HCT116 (cell line): ENCODE data around the gene NEU4. TPM values are rescaled to one million over a fixed set of nuclear protein-coding genes. Genes with fewer than 3 reads are reported as not detected.

ENCODE experiments used
- ATAC-seq: fragments of 200-7000 bp; cut with Tn5 transposase; 2 replicates; pipeline ENCODE4 v1.9.1; 2020; ENCODE audit warnings: mild to moderate bottlenecking, moderate library complexity
- BruUV-seq: library from RNA; stranded (reverse); fragments of 400-500 nt; replicated peaks from 2 replicates; lab custom pipeline; 2021; lab: Mats Ljungman, UMichigan
- CTCF ChIA-PET: fragments of 300-600 bp; sonication (Branson Sonifier 250); formaldehyde crosslinking; loops from one replicate; lab custom pipeline; 2021; ENCODE audit warnings: antibody characterized with exemption; lab: Charles Lee
- POLR2A ChIA-PET: fragments of 300-600, 350-600 bp; sonication (Branson Sonifier 250); formaldehyde crosslinking; loops from one replicate; lab custom pipeline; 2021; ENCODE audit warnings: antibody characterized with exemption; lab: Charles Lee
- RAD21 ChIA-PET, 2 experiments: fragments of 300-600 bp; sonication (Branson Sonifier 250); formaldehyde crosslinking; loops; one replicate each; lab custom pipeline; 2023; ENCODE audit warnings: low total read pairs in 2 of 2; ENCODE audit not compliant: uncharacterized antibody in 2 of 2, unreplicated experiment in 2 of 2, low non-redundant PET in 1 of 2; lab: Charles Lee
- DNase-seq: peaks from one replicate; pipeline ENCODE4 v3.0.0-alpha.2; 2010; ENCODE audit warnings: low read depth, low spot score
- H2AFZ ChIP-seq: fragments of 200-600 bp; shearing (Covaris generic), sonication (generic); 2 replicates; pipeline ENCODE4 v1.6.1; 2017; ENCODE audit warnings: low read depth, mixed run types, mixed read lengths, antibody characterized with exemption, low read length; ENCODE audit not compliant: poor library complexity, severe bottlenecking
- H3K27ac ChIP-seq: 2 replicates; pipeline ENCODE4 v1.5.1; 2012; ENCODE audit warnings: low read depth, low read length
- H3K27me3 ChIP-seq: fragments of 200-600 bp; sonication (generic); 2 replicates; pipeline ENCODE4 v1.6.1; 2016; ENCODE audit warnings: mixed run types, low read length, mixed read lengths; ENCODE audit not compliant: insufficient read depth
- H3K36me3 ChIP-seq, 2 experiments: fragments of 200-500 bp in 1 of 2; fragments of 200-600 bp in 1 of 2; sonication (Bioruptor generic) in 1 of 2; sonication (generic) in 1 of 2; 2 replicates each; pipeline versions ENCODE4 v1.5.1 to v1.6.1; 2014 to 2016; ENCODE audit warnings: low read length in 2 of 2, inconsistent platforms in 1 of 2, mixed read lengths in 1 of 2, mixed run types in 1 of 2; ENCODE audit not compliant: insufficient read depth in 2 of 2, control insufficient read depth in 1 of 2
- H3K4me1 ChIP-seq, 2 experiments: fragments of 200-600 bp in 1 of 2; sonication (generic) in 1 of 2; 2 replicates each; pipeline versions ENCODE4 v1.5.1 to v1.6.1; 2012 to 2017; ENCODE audit warnings: low read length in 2 of 2, inconsistent platforms in 1 of 2, mild to moderate bottlenecking in 1 of 2, mixed read lengths in 1 of 2, mixed run types in 1 of 2, moderate library complexity in 1 of 2; ENCODE audit not compliant: insufficient read depth in 2 of 2, control insufficient read depth in 1 of 2
- H3K4me2 ChIP-seq: fragments of 200-600 bp; sonication (generic); 2 replicates; pipeline ENCODE4 v1.6.1; 2017; ENCODE audit warnings: mixed run types, low read length, mixed read lengths
- H3K4me3 ChIP-seq, 2 experiments: fragments of 200-600 bp in 1 of 2; sonication (generic) in 1 of 2; replicated peaks in 1 of 2; 2 replicates each; pipeline ENCODE4 v1.5.1; 2011 to 2016; ENCODE audit warnings: low read length in 2 of 2, control low read depth in 1 of 2, low read depth in 1 of 2, mild to moderate bottlenecking in 1 of 2, mixed read lengths in 1 of 2, mixed run types in 1 of 2
- H3K79me2 ChIP-seq: fragments of 200-600 bp; sonication (generic); 2 replicates; pipeline ENCODE4 v1.6.1; 2017; ENCODE audit warnings: mild to moderate bottlenecking, mixed run types, low read length, moderate library complexity, mixed read lengths; ENCODE audit not compliant: insufficient read depth
- H3K9ac ChIP-seq: fragments of 200-600 bp; sonication (generic); 2 replicates; pipeline ENCODE4 v1.6.1; 2016; ENCODE audit warnings: low read length, mixed read lengths
- H3K9me2 ChIP-seq: fragments of 200-600 bp; sonication (generic), shearing (Covaris generic); 2 replicates; pipeline ENCODE4 v1.6.1; 2017; ENCODE audit warnings: mixed run types, mild to moderate bottlenecking, moderate library complexity; ENCODE audit not compliant: insufficient read depth
- H3K9me3 ChIP-seq, 2 experiments: fragments of 200-500 bp in 1 of 2; fragments of 200-600 bp in 1 of 2; sonication (Bioruptor generic) in 1 of 2; sonication (generic) in 1 of 2; 2 replicates each; pipeline ENCODE4 v1.6.1; 2014 to 2017; ENCODE audit warnings: low read length in 2 of 2, mixed read lengths in 2 of 2, inconsistent platforms in 1 of 2, low read depth in 1 of 2, mild to moderate bottlenecking in 1 of 2, mixed run types in 1 of 2, moderate library complexity in 1 of 2; ENCODE audit not compliant: control insufficient read depth in 1 of 2, insufficient read depth in 1 of 2
- H4K20me1 ChIP-seq: fragments of 200-600 bp; sonication (generic), shearing (Covaris generic); 2 replicates; pipeline ENCODE4 v1.6.1; 2017; ENCODE audit warnings: mixed run types, mild to moderate bottlenecking, moderate library complexity; ENCODE audit not compliant: insufficient read depth
- CTCF ChIP-seq, 3 experiments: fragments of 200-600 bp in 1 of 3; sonication (generic) in 1 of 3; IDR thresholded peaks in 2 of 3; conservative IDR thresholded peaks in 1 of 3; 2 replicates each; pipeline ENCODE4 v1.5.1; 2012 to 2017; ENCODE audit warnings: low read depth in 2 of 3, low read length in 2 of 3, antibody characterized with exemption in 1 of 3, borderline replicate concordance in 1 of 3, control low read depth in 1 of 3, mild to moderate bottlenecking in 1 of 3, mixed read lengths in 1 of 3, mixed run types in 1 of 3, moderate library complexity in 1 of 3; ENCODE audit not compliant: insufficient read depth in 1 of 3
- ELF1 ChIP-seq: IDR thresholded peaks from 2 replicates; pipeline ENCODE4 v1.6.1; 2012; ENCODE audit warnings: low read depth, borderline replicate concordance
- EZH2phosphoT487 ChIP-seq: fragments of 200-600 bp; IDR thresholded peaks from 2 replicates; pipeline ENCODE4 v1.6.1; 2018; ENCODE audit warnings: antibody characterized with exemption, borderline replicate concordance
- FOSL1 ChIP-seq: IDR thresholded peaks from 2 replicates; pipeline ENCODE4 v1.6.1; 2012; ENCODE audit warnings: low read depth
- RAD21 ChIP-seq: IDR thresholded peaks from 2 replicates; pipeline ENCODE4 v1.6.1; 2012; ENCODE audit warnings: low read depth, mild to moderate bottlenecking
- REST ChIP-seq: IDR thresholded peaks from 2 replicates; pipeline ENCODE4 v1.6.1; 2012; ENCODE audit warnings: low read depth
- SP1 ChIP-seq: IDR thresholded peaks from 2 replicates; pipeline ENCODE4 v1.6.1; 2012; ENCODE audit warnings: low read depth
- ZNF274 ChIP-seq: fragments of 200-500 bp; sonication (Bioruptor generic); IDR thresholded peaks from 2 replicates; pipeline ENCODE4 v1.6.1; 2014; ENCODE audit warnings: mild to moderate bottlenecking, low read depth, low read length, inconsistent platforms
- intact Hi-C: fragments of 100-400 bp; cut with micrococcal nuclease; formaldehyde crosslinking; loops from 2 replicates; pipeline ENCODE4 v1.10.0; 2022
- total RNA-seq: library from RNA; stranded (reverse); gene quantifications from one replicate; pipeline ENCODE4 v1.2.1, GENCODE V29; 2021; ENCODE audit not compliant: unreplicated experiment

NEU4 gene
- total RNA-seq, 1 experiment from 2014 or later = 0.34 TPM

GRCh38 chr2:241859017-241859435 is 50.0 kb downstream of the NEU4 start:
- H3K9me2 ChIP-seq = no peaks in the 10 kb centered on the region
- H3K36me3 ChIP-seq = no peaks in the 10 kb centered on the region
- TF ChIP-seq EZH2phosphoT487 = no peak
- ATAC-seq = no peak
- no peak overlapping the region for H3K4me3 ChIP-seq
- H4K20me1 ChIP-seq = no peaks in the 10 kb centered on the region
- no peaks in the 10 kb centered on the region for H3K79me2 ChIP-seq
- intact Hi-C loops = no loop called here
- no peak overlapping the region for H3K27ac ChIP-seq
- ChIA-PET RAD21 (no interaction called here), POLR2A (no interaction called here), CTCF (no interaction called here)
- H3K9me3 ChIP-seq = no peaks in the 10 kb centered on the region
- no peak overlapping the region for H2AFZ ChIP-seq
- H3K27me3 ChIP-seq = no peaks in the 10 kb centered on the region
- no peak overlapping the region for H3K4me2 ChIP-seq
- no peaks in the 10 kb centered on the region; a peak in 1 of 4 replicates for H3K4me1 ChIP-seq
- no peak for DNase-seq
- no peak overlapping the region for H3K9ac ChIP-seq
- no TSS peak for BruUV-seq

- no peak overlapping the region; the same call in 1 of the 2 replicates for H3K27ac ChIP-seq
- no peak overlapping the region for H3K4me2 ChIP-seq
- no peak overlapping the region for H3K4me3 ChIP-seq
- H2AFZ ChIP-seq = no peak overlapping the region
- RAD21 ChIA-PET = no interaction called here
- no peak for TF ChIP-seq REST
- TF ChIP-seq RAD21 = no peak
- TF ChIP-seq SP1 = no peak
- no peak for TF ChIP-seq ELF1
- TF ChIP-seq CTCF (IDR thresholded peaks at IDR 0.05 in 2 of 3, conservative IDR thresholded peaks at IDR 0.05 in 1 of 3; ENCODE audit: borderline replicate concordance in 1 of 3, insufficient read depth in 1 of 3, low read depth in 2 of 3, low read length in 2 of 3) = 0 out of 6 replicates have a peak, but pooled peaks of 2 of the 3 experiments have one; percentile 11 to 13
- TF ChIP-seq FOSL1 = no peak
- no peak for TF ChIP-seq ZNF274
- no peaks in the 10 kb centered on the region; a peak in 1 of 4 replicates for H3K4me1 ChIP-seq
- H3K79me2 ChIP-seq = no peaks in the 10 kb centered on the region
- no peak overlapping the region for H3K9ac ChIP-seq
- DNase-seq = no peak
- no peaks in the 10 kb centered on the region for H3K36me3 ChIP-seq
- 0 out of 2 replicates have a peak, but pooled peaks have one; percentile 43 for ATAC-seq
- peaks cover 0 to 4% of the 10 kb centered on the region in 2 experiments; a peak in 1 of 4 replicates for H3K9me3 ChIP-seq
- BruUV-seq = no TSS peak
- CTCF ChIA-PET = no interaction called here
- H3K27me3 ChIP-seq = no peaks in the 10 kb centered on the region
- no peaks in the 10 kb centered on the region for H3K9me2 ChIP-seq
- intact Hi-C loops = no loop called here
- POLR2A ChIA-PET = no interaction called here
- H4K20me1 ChIP-seq = no peaks in the 10 kb centered on the region
Observed at GRCh38 chr2:241859436-241860183, 50.6 kb downstream of the NEU4 start.
